ENCODE measurements around the gene TPO. TPM values are rescaled to one million over a fixed set of nuclear protein-coding genes. Genes with fewer than 3 reads are reported as not detected.

TPO gene
- total and polyA plus RNA-seq, 4 donors: 6.6 to 11.1 TPM; not detected in 2

DNA sequence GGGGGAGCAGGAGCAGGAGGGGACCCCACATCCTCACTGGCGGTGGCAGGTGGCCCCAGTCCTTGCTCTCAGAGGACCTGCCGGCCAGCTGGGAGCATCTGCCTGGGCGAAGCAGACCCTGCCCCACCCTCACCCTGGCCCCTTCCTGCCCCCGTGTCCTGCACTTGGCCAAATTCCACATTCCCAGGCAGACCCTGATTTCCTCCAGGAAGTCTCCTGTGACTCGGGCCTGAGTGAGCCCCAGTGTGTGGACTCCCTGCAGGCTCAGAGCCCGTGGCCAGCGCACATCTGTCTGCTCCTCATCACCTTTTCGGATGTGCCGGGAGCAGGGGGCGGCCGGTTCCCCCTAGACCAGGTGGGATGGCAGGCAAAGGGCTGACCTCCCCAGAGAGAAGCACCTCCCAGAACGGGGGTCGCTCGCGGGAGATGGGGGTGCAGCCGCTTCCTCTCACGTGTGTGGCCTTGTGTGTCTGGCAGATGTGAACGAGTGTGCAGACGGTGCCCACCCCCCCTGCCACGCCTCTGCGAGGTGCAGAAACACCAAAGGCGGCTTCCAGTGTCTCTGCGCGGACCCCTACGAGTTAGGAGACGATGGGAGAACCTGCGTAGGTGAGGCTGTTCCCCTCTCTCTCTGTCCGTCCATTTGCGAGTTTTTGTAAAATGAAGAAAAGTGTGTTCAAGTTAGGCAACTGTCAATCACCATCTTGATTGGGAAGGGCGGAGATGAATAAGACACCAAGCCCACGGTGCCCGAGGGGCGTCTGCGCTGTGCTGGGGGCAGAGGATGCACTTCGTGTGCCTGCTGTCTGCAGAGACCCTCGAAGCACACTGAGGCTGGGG lies 90.4 kb downstream of the TPO start:
- Histone ChIP-seq H3K27me3 (ENCODE audit: control insufficient read depth in 1 of 2, insufficient read depth in 2 of 2, low read length in 1 of 2) (no peaks in the 10 kb centered on the region), H3K4me1 (ENCODE audit: control insufficient read depth in 1 of 2, insufficient read depth in 2 of 2, low read length in 2 of 2) (no peaks in the 10 kb centered on the region), H3K36me3 (ENCODE audit: control insufficient read depth in 1 of 2, insufficient read depth in 2 of 2, low read length in 1 of 2) (no peaks in the 10 kb centered on the region), H3K9me3 (ENCODE audit: control insufficient read depth, low read length) (no peaks in the 10 kb centered on the region), H3K27ac (ENCODE audit: low read depth in 1 of 2, low read length in 2 of 2) (no peak overlapping the region), H3K4me3 (ENCODE audit: low read length in 2 of 2) (no peak overlapping the region)
- 78 to 81% methylated on average over 36 of the region's 36 CpGs for WGBS, 2 donors
- intact Hi-C loops (cut with DNase I): no loop called here
- ATAC-seq (ENCODE audit: low FRiP score) (peak; percentile 34), DNase-seq (peak; percentile 29 to 58)

DNA sequence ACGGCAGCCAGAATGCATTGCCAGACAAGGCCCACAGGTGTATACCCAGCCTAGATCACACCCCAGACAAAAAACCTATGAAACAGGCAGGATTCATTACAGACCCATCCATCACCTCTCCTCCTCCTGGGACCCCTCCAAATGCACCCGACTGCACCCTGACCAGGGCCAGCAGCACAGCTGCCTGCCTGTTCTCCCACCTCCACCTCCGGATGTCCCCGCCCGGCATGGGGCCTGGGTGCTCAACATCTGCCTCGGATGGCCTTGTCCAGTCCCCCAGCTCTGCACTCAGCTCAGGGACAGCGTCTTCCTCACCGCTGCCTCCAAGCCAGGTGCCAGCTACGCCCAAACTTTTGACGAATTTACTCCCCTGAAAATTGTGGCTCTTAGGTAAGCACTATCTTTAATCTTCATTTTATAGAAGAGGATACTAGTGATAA lies 91.1 kb downstream of the TPO start:
- intact Hi-C loops (cut with DNase I): no loop called here
- Histone ChIP-seq H3K9me3 (ENCODE audit: control insufficient read depth, low read length) (no peaks in the 10 kb centered on the region), H3K36me3 (ENCODE audit: control insufficient read depth in 1 of 2, insufficient read depth in 2 of 2, low read length in 1 of 2) (no peaks in the 10 kb centered on the region), H3K4me3 (ENCODE audit: low read length in 2 of 2) (no peak overlapping the region), H3K27ac (ENCODE audit: low read depth in 1 of 2, low read length in 2 of 2) (no peak overlapping the region), H3K4me1 (ENCODE audit: control insufficient read depth in 1 of 2, insufficient read depth in 2 of 2, low read length in 2 of 2) (no peaks in the 10 kb centered on the region), H3K27me3 (ENCODE audit: control insufficient read depth in 1 of 2, insufficient read depth in 2 of 2, low read length in 1 of 2) (no peaks in the 10 kb centered on the region)
- WGBS, 2 donors: 83 to 85% methylated on average over 10 of the region's 10 CpGs
- ATAC-seq (ENCODE audit: low FRiP score): no peak
- peak; percentile 19 to 62 for DNase-seq

GRCh38 chr2:1505031-1505441 lies 91.8 kb downstream of the TPO start:
- no peaks in the 10 kb centered on the region for H3K27me3 ChIP-seq (ENCODE audit: control insufficient read depth in 1 of 2, insufficient read depth in 2 of 2, low read length in 1 of 2)
- H3K4me1 ChIP-seq (ENCODE audit: control insufficient read depth in 1 of 2, insufficient read depth in 2 of 2, low read length in 2 of 2): no peaks in the 10 kb centered on the region
- 88 to 90% methylated on average over 8 to 10 of the region's 10 CpGs for WGBS, 2 donors
- DNase-seq (peak; percentile 25 to 56), ATAC-seq (ENCODE audit: low FRiP score) (no peak)
- H3K27ac ChIP-seq (ENCODE audit: low read depth in 1 of 2, low read length in 2 of 2): no peak overlapping the region
- no peaks in the 10 kb centered on the region for H3K36me3 ChIP-seq (ENCODE audit: control insufficient read depth in 1 of 2, insufficient read depth in 2 of 2, low read length in 1 of 2)
- no peaks in the 10 kb centered on the region for H3K9me3 ChIP-seq (ENCODE audit: control insufficient read depth, low read length)
- intact Hi-C loops (cut with DNase I): no loop called here
- H3K4me3 ChIP-seq (ENCODE audit: low read length in 2 of 2): no peak overlapping the region

DNA sequence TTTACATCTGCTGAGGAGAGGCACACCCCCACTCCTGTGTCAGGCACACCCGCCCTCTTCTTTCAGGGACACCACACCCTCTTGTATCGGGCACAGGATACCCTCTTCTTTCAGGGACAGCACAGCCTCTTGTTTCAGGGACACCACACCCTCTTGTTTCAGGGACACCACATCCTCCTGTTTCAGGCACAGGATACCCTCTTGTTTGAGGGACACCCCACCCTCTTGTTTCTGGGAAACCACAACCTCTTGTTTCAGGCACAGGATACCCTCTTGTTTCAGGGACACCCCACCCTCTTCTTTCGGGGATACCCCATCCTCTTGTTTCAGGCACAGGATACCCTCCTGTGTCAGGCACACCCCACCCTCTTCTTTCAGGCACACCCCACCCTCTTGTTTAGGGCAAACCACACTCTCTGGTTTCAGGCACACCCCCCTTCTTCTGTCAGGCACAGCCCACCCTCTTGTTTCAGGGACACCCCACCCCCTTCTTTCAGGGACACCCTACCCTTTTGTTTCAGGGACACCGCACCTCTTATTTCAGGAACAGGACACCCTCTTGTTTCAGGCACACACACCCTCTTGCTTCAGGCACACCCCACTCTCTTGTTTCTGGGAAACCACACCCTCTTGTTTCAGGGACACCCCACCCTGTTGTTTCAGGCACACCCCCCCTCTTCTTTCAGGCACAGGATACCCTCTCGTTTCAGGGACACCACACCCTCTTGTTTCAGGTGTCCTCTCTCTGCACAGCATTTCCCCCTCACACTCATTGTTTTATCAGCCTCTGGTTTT lies 96.2 kb downstream of the TPO start:
- no peaks in the 10 kb centered on the region for H3K4me1 ChIP-seq (ENCODE audit: control insufficient read depth in 1 of 2, insufficient read depth in 2 of 2, low read length in 2 of 2)
- intact Hi-C loops (cut with DNase I): no loop called here
- no peak overlapping the region for H3K4me3 ChIP-seq (ENCODE audit: low read length in 2 of 2)
- DNase-seq (peak; percentile 2 to 32), ATAC-seq (ENCODE audit: low FRiP score) (peak; percentile 41)
- H3K9me3 ChIP-seq (ENCODE audit: control insufficient read depth, low read length): no peaks in the 10 kb centered on the region
- H3K27me3 ChIP-seq (ENCODE audit: control insufficient read depth in 1 of 2, insufficient read depth in 2 of 2, low read length in 1 of 2): no peaks in the 10 kb centered on the region
- H3K27ac ChIP-seq (ENCODE audit: low read depth in 1 of 2, low read length in 2 of 2): no peak overlapping the region
- H3K36me3 ChIP-seq (ENCODE audit: control insufficient read depth in 1 of 2, insufficient read depth in 2 of 2, low read length in 1 of 2): no peaks in the 10 kb centered on the region
- WGBS, 2 donors: 70 to 77% methylated on average over 5 of the region's 5 CpGs

- Histone ChIP-seq H3K9me3 (ENCODE audit: control insufficient read depth, low read length) (no peaks in the 10 kb centered on the region), H3K4me1 (ENCODE audit: control insufficient read depth in 1 of 2, insufficient read depth in 2 of 2, low read length in 2 of 2) (no peaks in the 10 kb centered on the region), H3K27me3 (ENCODE audit: control insufficient read depth in 1 of 2, insufficient read depth in 2 of 2, low read length in 1 of 2) (no peaks in the 10 kb centered on the region), H3K27ac (ENCODE audit: low read depth in 1 of 2, low read length in 2 of 2) (no peak overlapping the region), H3K36me3 (ENCODE audit: control insufficient read depth in 1 of 2, insufficient read depth in 2 of 2, low read length in 1 of 2) (no peaks in the 10 kb centered on the region), H3K4me3 (ENCODE audit: low read length in 2 of 2) (no peak overlapping the region)
- intact Hi-C loops (cut with DNase I): no loop called here
- no peak for DNase-seq
- 60 to 67% methylated on average over 4 of the region's 4 CpGs for WGBS, 2 donors
- no peak for ATAC-seq (ENCODE audit: low FRiP score)
Observed at GRCh38 chr2:1510176-1510575, 96.9 kb downstream of the TPO start.

DNA sequence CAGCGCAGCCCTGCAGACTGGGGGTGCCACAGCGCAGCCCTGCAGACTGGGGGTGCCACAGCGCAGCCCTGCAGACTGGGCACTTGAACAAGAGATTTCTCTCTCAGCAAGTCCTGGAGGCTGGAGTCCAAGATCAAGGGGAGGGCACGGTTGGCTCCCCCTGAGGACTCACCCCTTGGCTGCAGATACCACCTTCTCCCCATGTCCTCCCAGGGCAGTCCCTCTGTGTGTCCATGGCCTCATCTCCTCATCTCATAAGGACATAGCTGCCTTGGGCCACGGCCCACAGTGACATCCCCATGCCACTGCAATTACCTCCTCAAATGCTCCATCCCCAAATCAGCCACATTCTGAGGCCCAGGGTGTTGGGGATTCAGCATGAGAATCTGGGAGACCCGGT lies 98.2 kb downstream of the TPO start:
- H3K36me3 ChIP-seq (ENCODE audit: control insufficient read depth in 1 of 2, insufficient read depth in 2 of 2, low read length in 1 of 2): no peaks in the 10 kb centered on the region
- no peak overlapping the region for H3K27ac ChIP-seq (ENCODE audit: low read depth in 1 of 2, low read length in 2 of 2)
- no peak for ATAC-seq (ENCODE audit: low FRiP score)
- H3K27me3 ChIP-seq (ENCODE audit: control insufficient read depth in 1 of 2, insufficient read depth in 2 of 2, low read length in 1 of 2): no peaks in the 10 kb centered on the region
- intact Hi-C loops (cut with DNase I): no loop called here
- no peaks in the 10 kb centered on the region for H3K4me1 ChIP-seq (ENCODE audit: control insufficient read depth in 1 of 2, insufficient read depth in 2 of 2, low read length in 2 of 2)
- H3K9me3 ChIP-seq (ENCODE audit: control insufficient read depth, low read length): no peaks in the 10 kb centered on the region
- no peak overlapping the region for H3K4me3 ChIP-seq (ENCODE audit: low read length in 2 of 2)
- DNase-seq: peak; percentile 0 to 35
- 68 to 77% methylated on average over 4 to 6 of the region's 6 CpGs for WGBS, 2 donors

DNA sequence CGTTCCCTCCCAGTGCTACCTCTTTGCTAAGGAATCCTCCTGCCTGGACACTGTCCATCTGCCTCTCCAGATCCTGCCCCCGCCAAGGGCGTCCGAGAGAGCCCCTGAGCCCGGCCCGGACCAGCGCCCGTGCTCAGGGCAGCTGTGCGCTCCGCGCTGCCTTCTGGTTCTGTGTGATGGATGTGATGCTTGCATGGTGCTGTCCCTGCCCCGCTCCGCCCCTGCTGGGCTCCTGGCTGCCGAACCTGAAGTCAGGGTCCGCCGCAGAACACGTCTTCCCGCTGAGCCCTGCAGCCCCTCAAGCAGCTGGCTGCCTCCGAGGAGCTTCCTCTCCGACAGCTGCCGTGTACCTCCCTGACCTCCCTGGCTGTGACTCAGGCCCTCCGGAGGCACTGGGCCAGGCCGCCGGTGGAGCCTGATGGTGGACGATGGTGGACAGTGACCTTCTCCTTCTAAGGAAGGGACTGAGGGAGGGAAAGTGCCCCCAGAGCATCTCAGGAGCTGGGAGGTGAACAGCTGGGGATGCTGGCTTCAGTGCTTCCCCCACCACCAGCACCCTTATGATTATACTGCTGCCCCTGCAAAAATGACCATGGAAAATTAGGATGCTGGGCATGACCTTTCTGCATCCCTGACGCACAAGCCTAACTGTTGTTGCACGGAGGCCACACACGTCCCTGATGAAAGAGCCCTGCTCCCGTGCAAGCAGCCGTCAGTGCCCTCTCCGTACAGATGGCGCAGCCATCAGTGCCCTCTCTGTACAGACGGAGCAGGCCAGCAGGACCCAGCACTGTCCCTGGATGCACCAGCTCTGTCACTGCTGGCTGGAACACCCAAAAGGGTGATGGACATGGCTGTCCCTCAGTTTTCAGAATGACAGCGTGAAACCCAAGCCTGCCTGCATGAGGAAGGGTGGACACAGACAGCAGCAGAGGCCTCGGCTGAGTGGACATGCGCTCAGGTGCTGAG lies 99.3 kb downstream of the TPO start:
- no peak overlapping the region for H3K27ac ChIP-seq (ENCODE audit: low read depth in 1 of 2, low read length in 2 of 2)
- WGBS, 2 donors: 87 to 88% methylated on average over 36 of the region's 36 CpGs
- DNase-seq: peak; percentile 34 to 59
- no peaks in the 10 kb centered on the region for H3K9me3 ChIP-seq (ENCODE audit: control insufficient read depth, low read length)
- no peaks in the 10 kb centered on the region for H3K4me1 ChIP-seq (ENCODE audit: control insufficient read depth in 1 of 2, insufficient read depth in 2 of 2, low read length in 2 of 2)
- H3K36me3 ChIP-seq (ENCODE audit: control insufficient read depth in 1 of 2, insufficient read depth in 2 of 2, low read length in 1 of 2): no peaks in the 10 kb centered on the region
- ATAC-seq (ENCODE audit: low FRiP score): peak; percentile 33
- intact Hi-C loops (cut with DNase I): no loop called here
- H3K27me3 ChIP-seq (ENCODE audit: control insufficient read depth in 1 of 2, insufficient read depth in 2 of 2, low read length in 1 of 2): no peaks in the 10 kb centered on the region
- H3K4me3 ChIP-seq (ENCODE audit: low read length in 2 of 2): no peak overlapping the region

DNA sequence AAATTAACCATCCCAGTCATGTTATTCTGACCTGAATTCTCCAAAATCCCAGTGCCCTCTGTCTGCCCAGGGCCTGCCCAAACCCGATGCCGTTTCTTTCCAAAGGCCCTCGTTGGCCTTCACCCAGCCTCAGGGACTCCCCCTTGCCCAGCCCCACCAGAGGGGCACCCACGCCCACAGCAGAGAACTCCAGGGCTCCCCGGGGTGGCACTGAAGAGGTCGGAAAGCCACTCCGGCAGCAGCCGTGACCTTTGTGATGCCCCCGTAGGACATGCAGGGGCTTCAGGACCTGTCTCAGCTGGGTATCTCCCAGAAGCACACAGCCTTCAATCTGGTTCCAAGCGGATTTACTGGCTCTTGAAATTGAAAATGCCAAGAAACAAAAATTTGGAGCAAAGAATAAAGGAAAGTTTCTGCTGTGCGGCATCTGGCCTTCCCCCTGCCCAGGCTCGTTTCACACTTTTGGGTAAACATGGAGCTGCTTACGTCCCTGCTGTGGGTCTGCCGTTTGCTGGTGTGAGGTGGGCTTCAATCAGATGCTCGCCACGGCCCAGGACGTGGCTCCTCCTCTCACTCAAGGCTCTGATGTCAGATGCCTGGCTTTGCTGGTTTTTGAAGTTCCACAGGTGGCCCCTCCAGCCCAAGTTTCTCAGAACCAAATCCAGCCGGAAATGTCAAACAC lies 101.3 kb downstream of the TPO start:
- H3K9me3 ChIP-seq (ENCODE audit: control insufficient read depth, low read length): no peaks in the 10 kb centered on the region
- H3K36me3 ChIP-seq (ENCODE audit: control insufficient read depth in 1 of 2, insufficient read depth in 2 of 2, low read length in 1 of 2): no peaks in the 10 kb centered on the region
- ATAC-seq (ENCODE audit: low FRiP score) (no peak), DNase-seq (peak in 1 of 2 donors; percentile 50)
- intact Hi-C loops (cut with DNase I): no loop called here
- H3K27me3 ChIP-seq (ENCODE audit: control insufficient read depth in 1 of 2, insufficient read depth in 2 of 2, low read length in 1 of 2): no peaks in the 10 kb centered on the region
- 62 to 67% methylated on average over 18 of the region's 18 CpGs for WGBS, 2 donors
- no peak overlapping the region for H3K4me3 ChIP-seq (ENCODE audit: low read length in 2 of 2)
- H3K27ac ChIP-seq (ENCODE audit: low read depth in 1 of 2, low read length in 2 of 2): no peak overlapping the region
- no peaks in the 10 kb centered on the region for H3K4me1 ChIP-seq (ENCODE audit: control insufficient read depth in 1 of 2, insufficient read depth in 2 of 2, low read length in 2 of 2)
